Dermis microvascular lymphatic vessel endothelial cell (primary cell): Measurements from ENCODE around the gene USH1G. TPM values are rescaled to one million over a fixed set of nuclear protein-coding genes. Genes with fewer than 3 reads are reported as not detected.

ENCODE experiments used
- DNase-seq, 2 donors: peaks; one replicate each; pipeline versions ENCODE4 v3.0.0 to v3.0.0-alpha.2; 2010; ENCODE audit warnings: low read depth in 2 of 2
- total RNA-seq: library from RNA; depleted of rRNA; stranded (reverse); fragments of >200 nt; gene quantifications from 2 replicates; pipeline ENCODE4 v1.2.1, GENCODE V29; 2014

Gene USH1G
- total RNA-seq, 1 donor from 2014 or later: not detected

- no peak for DNase-seq
These were observed 31.1 kb upstream of the USH1G start for GRCh38 chr17:74954115-74954514.

GRCh38 chr17:74953134-74953687, 30.2 kb upstream of the USH1G start:
- DNase-seq: no peak

GRCh38 chr17:74952431-74953133, 29.5 kb upstream of the USH1G start:
- no peak for DNase-seq

- no peak for DNase-seq
These were observed 28.8 kb upstream of the USH1G start for GRCh38 chr17:74951680-74952421.

- DNase-seq: no peak
These were observed 28.0 kb upstream of the USH1G start for GRCh38 chr17:74951065-74951464.

GRCh38 chr17:74950207-74950606, 27.2 kb upstream of the USH1G start:
- no peak for DNase-seq

GRCh38 chr17:74949455-74950115, 26.5 kb upstream of the USH1G start:
- no peak for DNase-seq

GRCh38 chr17:74947041-74947754, 24.1 kb upstream of the USH1G start:
- no peak for DNase-seq

GRCh38 chr17:74946641-74947040, 23.6 kb upstream of the USH1G start:
- DNase-seq: no peak

- no peak for DNase-seq
These were observed 22.5 kb upstream of the USH1G start for GRCh38 chr17:74945543-74945942.

- DNase-seq: no peak
These were observed 20.9 kb upstream of the USH1G start for GRCh38 chr17:74943808-74944522.

- DNase-seq: no peak
These were observed 18.2 kb upstream of the USH1G start for GRCh38 chr17:74941128-74941725.

GRCh38 chr17:74939534-74939933, 16.5 kb upstream of the USH1G start:
- DNase-seq: no peak

- DNase-seq: no peak
These were observed 15.3 kb upstream of the USH1G start for GRCh38 chr17:74938194-74938950.

- no peak for DNase-seq
These were observed 14.3 kb upstream of the USH1G start for GRCh38 chr17:74937064-74938051.

- DNase-seq: no peak
These were observed 13.4 kb upstream of the USH1G start for GRCh38 chr17:74936470-74936799.

- DNase-seq: no peak
These were observed 12.8 kb upstream of the USH1G start, which contains the start of gene OTOP3 for GRCh38 chr17:74935585-74936469. TSS of gene OTOP3 (plus strand) at chr17:74935898. CDS start at chr17:74935922, 24 bp downstream.

- DNase-seq: no peak
These were observed 12.0 kb upstream of the USH1G start for GRCh38 chr17:74935048-74935447.
